Stimulated activated CD8-positive, alpha-beta memory T cell treated with anti-CD3 and anti-CD28 coated beads, Interleukin-2, amount 100 ng/mL, for 48 hours (primary cell): ENCODE measurements around the gene KCNIP4.

Experiments used
- DNase-seq, 2 donors: peaks; one replicate each; pipeline ENCODE4 v3.0.0-alpha.2; 2020; ENCODE audit warnings: low read depth in 2 of 2

KCNIP4 gene

DNA sequence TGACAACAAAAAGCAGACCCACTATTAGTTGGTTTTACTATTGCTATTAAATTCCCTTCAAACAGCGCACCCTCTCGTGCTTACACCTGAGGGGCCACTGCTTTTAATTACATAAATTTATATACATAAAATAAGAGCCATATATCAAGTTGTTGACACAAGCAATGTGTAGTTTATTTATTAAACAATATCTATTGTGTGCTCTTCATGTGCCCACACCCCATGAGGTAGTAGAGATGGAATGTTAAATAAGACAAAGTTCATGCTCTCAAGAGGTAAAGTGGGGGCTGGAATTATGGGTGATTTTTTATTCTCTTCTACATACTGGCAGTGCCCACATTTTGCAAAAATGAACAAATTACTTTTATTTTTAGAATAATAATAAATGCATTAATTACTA is 47.3 kb downstream of the KCNIP4 start:
- DNase-seq = no peak

GRCh38 chr4:21900211-21900610 is 48.4 kb downstream of the KCNIP4 start:
- no peak for DNase-seq

- no peak for DNase-seq
These were observed 50.5 kb downstream of the KCNIP4 start for GRCh38 chr4:21898101-21898500.

GRCh38 chr4:21896767-21897166 is 51.8 kb downstream of the KCNIP4 start:
- DNase-seq = no peak

DNA sequence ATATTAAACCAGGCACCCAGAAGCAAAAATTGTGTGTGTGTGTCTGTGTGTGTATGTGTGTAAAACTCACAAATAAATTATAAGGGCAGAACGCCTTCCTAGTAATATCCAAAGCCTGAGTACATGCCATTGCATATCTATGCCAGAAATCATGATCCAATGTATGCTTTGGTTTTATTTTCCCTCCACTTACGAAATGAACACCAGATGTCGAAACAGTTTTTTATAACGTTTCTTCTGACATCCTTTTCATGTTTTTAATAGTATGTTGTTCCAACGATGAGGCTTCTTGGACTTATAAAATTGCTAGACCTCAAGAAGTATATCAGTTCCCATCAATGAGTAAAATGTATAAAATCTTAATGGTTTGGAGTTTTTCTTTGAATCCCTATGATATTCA is 55.4 kb downstream of the KCNIP4 start:
- DNase-seq = no peak

DNA sequence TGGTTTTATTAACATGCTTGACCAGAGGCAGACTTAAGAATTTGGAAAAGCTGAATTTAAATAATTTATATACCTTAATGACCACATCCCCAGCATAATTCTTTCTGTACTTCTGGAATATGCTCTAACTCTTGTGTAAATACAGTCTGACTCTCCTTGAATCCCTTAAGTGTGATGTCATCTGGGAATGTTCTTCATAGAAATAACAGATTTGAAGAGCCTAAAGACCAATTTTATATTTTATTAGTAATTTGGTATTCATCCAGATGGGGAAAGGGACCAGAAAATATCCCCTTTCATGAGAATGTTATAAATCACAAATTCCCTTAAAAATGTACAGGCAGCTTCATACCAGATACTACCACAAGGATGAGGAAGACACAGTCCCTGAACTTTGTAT is 58.3 kb downstream of the KCNIP4 start:
- no peak for DNase-seq

DNA sequence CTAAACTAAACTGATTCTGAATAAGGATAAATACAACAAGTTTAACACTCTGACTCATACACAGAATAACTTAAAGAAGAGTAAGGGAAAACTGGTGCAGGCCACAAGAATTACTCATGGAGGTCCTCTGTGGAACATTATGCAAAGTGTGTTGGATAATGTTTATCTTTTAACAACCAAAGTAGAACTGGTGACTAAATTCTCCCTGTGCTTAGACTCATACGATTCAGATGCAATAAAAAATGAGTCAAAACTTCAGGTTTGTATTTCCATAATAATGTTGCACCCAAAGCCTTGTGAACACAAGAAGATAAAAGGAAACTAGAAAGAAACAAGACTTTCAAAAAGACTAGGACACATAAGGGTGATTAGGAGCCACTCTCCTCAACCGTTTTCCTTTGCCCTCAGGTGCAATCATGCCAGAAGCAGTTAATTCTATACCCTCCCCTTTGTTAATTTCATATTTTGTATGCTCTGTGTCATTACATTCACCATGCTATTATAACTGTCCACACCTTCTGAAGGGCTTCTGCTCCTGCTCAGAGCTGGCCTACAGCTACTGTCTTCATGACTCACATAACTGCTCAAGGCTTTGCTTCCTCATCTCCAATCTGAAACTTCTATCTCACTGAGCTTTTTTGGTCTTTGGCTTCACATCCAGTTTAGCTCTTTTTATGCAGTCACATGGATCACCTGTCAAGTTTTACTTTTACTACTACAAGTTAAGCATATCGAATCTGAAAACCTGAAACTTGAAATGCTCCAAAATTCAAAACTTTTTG is 60.2 kb downstream of the KCNIP4 start:
- DNase-seq = no peak

- DNase-seq = no peak
These were observed 61.1 kb downstream of the KCNIP4 start for GRCh38 chr4:21887481-21887880.

GRCh38 chr4:21885770-21886169 is 62.8 kb downstream of the KCNIP4 start:
- DNase-seq = no peak

DNA sequence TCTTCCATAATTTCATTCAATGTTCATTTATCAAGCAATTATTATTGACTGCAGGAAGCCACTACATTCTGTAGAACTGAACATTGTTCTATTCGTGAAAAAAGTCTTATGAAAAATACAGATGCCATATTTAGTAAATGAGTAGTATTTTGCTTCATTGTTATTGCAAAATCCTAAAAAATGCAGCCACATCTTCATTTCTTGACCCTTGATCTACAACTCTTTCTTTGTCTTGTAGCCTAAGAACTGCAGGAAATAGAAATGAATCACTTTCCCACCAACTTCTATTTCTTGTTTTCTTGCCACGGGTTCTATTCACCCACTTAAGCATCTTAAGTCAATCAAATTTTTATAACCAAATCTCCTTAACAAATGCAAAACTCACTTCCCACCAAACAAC is 63.3 kb downstream of the KCNIP4 start:
- DNase-seq = no peak

- no peak for DNase-seq
These were observed 64.0 kb downstream of the KCNIP4 start for GRCh38 chr4:21884615-21885014.

- no peak for DNase-seq
These were observed 66.3 kb downstream of the KCNIP4 start for GRCh38 chr4:21882051-21882839.

DNA sequence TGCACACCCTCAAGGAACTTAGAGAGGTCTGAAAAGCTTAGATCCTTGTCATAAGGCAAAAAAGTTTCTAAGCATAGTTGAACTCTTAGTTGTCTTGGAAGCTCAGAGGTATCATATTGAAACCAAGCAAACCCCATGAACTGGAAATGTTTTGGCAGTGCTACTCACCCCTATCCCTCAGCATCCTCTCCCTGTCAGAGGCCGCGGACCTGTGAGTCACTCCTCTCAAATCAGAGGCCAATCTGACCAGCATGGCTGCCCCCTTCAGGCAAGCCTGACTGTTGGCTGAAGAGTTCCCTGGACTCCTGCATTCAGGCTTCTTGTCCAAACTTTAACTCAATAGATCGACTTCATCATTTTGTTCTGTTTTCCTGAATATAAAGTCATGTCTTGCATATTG is 69.4 kb downstream of the KCNIP4 start:
- DNase-seq = no peak

DNA sequence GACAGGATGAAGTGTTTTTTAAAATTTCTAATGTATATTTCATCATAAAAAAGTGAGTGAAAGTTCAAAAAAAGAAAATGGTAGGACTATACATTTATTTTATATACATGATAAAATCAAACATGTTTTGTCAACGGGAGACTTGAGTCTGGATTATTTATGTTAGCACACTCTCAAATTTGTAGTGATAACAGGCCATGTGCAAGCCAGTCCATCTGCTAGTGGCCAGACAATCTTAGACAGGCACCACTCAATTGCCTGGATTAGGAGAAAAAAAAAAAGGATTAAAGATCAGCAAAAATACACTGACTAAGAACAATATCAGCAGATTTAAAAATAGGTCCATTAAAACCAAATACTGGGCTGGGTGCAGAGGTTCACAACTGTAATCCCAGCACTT is 71.9 kb downstream of the KCNIP4 start:
- DNase-seq = no peak

- DNase-seq = no peak
These were observed 75.4 kb downstream of the KCNIP4 start for GRCh38 chr4:21873145-21873544.

- no peak for DNase-seq
These were observed 76.5 kb downstream of the KCNIP4 start for GRCh38 chr4:21872101-21872500.

GRCh38 chr4:21869978-21870745 is 78.4 kb downstream of the KCNIP4 start:
- no peak for DNase-seq

DNA sequence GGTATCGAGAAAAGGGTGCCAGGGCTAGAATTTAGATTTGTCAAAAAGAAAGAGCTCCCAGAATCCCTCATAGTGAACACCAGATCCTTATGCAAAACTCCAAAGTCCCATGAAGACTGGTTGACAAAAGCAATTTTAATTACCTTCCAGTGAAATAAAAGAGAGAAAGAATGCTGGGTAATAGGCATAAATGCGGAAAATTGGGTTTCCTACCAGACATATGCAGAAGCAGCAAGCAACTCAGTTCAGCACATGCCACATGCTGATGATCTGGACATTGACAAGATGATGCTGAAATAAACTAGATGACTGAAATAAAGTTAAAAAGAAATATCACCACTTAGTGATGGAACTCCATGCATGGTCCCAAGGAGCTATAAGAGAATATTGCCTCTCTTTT is 83.9 kb downstream of the KCNIP4 start:
- DNase-seq = no peak

DNA sequence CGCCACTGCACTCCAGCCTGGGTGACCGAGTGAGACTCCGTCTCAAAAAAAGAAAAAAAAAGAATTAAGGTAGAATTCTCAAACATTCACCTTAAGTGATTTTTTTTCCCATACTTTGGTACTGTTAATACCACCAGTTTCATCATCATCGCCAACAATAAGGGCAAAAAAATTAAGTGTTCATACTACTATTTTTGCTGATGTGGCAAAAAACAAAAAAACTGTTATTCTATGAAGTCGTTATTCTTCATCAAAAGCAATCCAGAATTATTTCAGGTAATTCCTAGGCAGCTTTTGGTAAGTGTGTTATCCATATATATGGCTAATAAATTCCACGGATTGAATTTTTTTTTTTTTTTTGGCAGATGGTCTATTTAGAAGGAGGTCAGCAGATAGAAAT is 85.7 kb downstream of the KCNIP4 start:
- no peak for DNase-seq

- DNase-seq = no peak
These were observed 89.6 kb downstream of the KCNIP4 start for GRCh38 chr4:21858971-21859370.

GRCh38 chr4:21856754-21857153 is 91.8 kb downstream of the KCNIP4 start:
- DNase-seq = no peak

DNA sequence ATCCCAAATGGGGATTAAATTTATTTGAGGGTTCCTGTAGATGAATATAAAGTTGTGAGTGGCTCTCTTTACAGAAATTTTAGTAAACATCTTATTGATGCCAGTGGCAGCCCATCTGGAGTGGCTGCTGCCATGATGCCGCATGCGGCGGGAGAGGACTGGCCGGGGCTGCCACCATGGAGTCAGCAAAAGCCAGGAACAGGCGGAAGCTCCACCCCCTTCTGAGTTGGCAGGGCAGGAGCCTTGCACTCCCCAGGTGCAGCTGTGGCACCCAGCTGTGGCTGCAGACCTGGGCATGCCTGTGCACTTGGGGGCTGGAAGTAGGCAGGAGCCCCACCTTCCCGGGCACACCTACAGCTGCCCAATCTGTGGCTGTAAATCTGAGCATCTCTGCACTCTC is 92.3 kb downstream of the KCNIP4 start:
- DNase-seq = no peak

- DNase-seq = no peak
These were observed 99.5 kb downstream of the KCNIP4 start for GRCh38 chr4:21849077-21849476.
